Measurements from ENCODE around the gene FSIP1. TPM values are rescaled to one million over a fixed set of nuclear protein-coding genes. Genes with fewer than 3 reads are reported as not detected.

FSIP1 gene
- total and polyA plus RNA-seq, 2 donors from 2014 or later = 0.75 to 2.4 TPM

GRCh38 chr15:39581242-39581792 is 201.3 kb downstream of the FSIP1 start:
- Histone ChIP-seq H3K4me3 (ENCODE audit: low read length in 3 of 3) (peak overlapping the region; percentile 71 to 89 (median 86)), H3K4me1 (ENCODE audit: control insufficient read depth in 2 of 3, insufficient read depth in 2 of 3, low read depth in 1 of 3, low read length in 3 of 3) (peaks cover 4 to 31% (median 23%) of the 10 kb centered on the region in 3 donors), H3K27me3 (ENCODE audit: control insufficient read depth, insufficient read depth, low read length) (no peaks in the 10 kb centered on the region), H3K36me3 (ENCODE audit: control insufficient read depth in 2 of 3, insufficient read depth in 3 of 3, low read length in 3 of 3) (peaks cover 17 to 45% (median 22%) of the 10 kb centered on the region in 3 donors), H3K27ac (ENCODE audit: low read depth in 2 of 2, low read length in 2 of 2) (peak overlapping the region; percentile 88 to 91), H3K9ac (ENCODE audit: low read length in 3 of 3) (peak overlapping the region; percentile 65 to 91 (median 77)), H3K9me3 (ENCODE audit: control insufficient read depth in 2 of 3, insufficient read depth in 1 of 3, low read length in 3 of 3) (no peaks in the 10 kb centered on the region)
- no peak for FAIRE-seq
- intact Hi-C loops (cut with DNase I) = loop anchor here (10.0 kb wide), 1 partner anchor 877 kb away; no protein-coding TSS in a partner anchor
- no peak for DNase-seq
- no peak for TF ChIP-seq CTCF (IDR thresholded peaks at IDR 0.05; ENCODE audit: borderline replicate concordance, extremely low read depth, insufficient read depth)

DNA sequence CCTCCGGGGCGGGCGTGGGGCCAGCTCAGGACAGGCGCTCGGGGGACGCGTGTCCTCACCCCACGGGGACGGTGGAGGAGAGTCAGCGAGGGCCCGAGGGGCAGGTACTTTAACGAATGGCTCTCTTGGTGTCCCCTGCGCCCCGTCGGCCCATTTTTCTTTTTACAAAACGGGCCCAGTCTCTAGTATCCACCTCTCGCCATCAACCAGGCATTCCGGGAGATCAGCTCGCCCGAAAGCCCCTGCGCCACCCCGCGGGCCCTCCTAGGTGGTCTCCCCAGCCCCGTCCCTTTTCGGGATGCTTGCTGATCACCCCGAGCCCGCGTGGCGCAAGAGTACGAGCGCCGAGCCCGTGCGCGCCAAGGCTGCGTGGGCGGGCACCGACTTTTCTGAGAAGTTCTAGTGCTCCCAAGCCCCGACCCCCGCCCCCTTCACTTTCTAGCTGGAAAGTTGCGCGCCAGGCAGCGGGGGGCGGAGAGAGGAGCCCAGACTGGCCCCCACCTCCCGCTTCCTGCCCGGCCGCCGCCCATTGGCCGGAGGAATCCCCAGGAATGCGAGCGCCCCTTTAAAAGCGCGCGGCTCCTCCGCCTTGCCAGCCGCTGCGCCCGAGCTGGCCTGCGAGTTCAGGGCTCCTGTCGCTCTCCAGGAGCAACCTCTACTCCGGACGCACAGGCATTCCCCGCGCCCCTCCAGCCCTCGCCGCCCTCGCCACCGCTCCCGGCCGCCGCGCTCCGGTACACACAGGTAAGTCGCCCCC is 202.0 kb downstream of the FSIP1 start, which contains the start of gene THBS1:
TSS of gene THBS1 (plus strand) at position 595 of the 757 bp plus-strand sequence. CDS start 779 bp downstream, outside the sequence.
- DNase-seq (peak; percentile 92 to 98 (median 95)), FAIRE-seq (no peak)
- peak; percentile 9 for TF ChIP-seq CTCF (IDR thresholded peaks at IDR 0.05; ENCODE audit: borderline replicate concordance, extremely low read depth, insufficient read depth)
- peaks cover 4 to 31% (median 19%) of the 10 kb centered on the region in 3 donors for H3K4me1 ChIP-seq (ENCODE audit: control insufficient read depth in 2 of 3, insufficient read depth in 2 of 3, low read depth in 1 of 3, low read length in 3 of 3)
- intact Hi-C loops (cut with DNase I) = loop anchor here (10.0 kb wide), 1 partner anchor 876 kb away; no protein-coding TSS in a partner anchor
- H3K36me3 ChIP-seq (ENCODE audit: control insufficient read depth in 2 of 3, insufficient read depth in 3 of 3, low read length in 3 of 3) = peaks cover 11 to 39% (median 20%) of the 10 kb centered on the region in 3 donors
- H3K9me3 ChIP-seq (ENCODE audit: control insufficient read depth in 2 of 3, insufficient read depth in 1 of 3, low read length in 3 of 3) = no peaks in the 10 kb centered on the region
- peak within 1 kb of the TSS; percentile 65 to 91 (median 77) for H3K9ac ChIP-seq (ENCODE audit: low read length in 3 of 3)
- H3K27me3 ChIP-seq (ENCODE audit: control insufficient read depth, insufficient read depth, low read length) = no peaks in the 10 kb centered on the region
- peak within 1 kb of the TSS; percentile 73 to 89 (median 86) for H3K4me3 ChIP-seq (ENCODE audit: low read length in 3 of 3)
- H3K27ac ChIP-seq (ENCODE audit: low read depth in 2 of 2, low read length in 2 of 2) = peak within 1 kb of the TSS; percentile 88 to 91

DNA sequence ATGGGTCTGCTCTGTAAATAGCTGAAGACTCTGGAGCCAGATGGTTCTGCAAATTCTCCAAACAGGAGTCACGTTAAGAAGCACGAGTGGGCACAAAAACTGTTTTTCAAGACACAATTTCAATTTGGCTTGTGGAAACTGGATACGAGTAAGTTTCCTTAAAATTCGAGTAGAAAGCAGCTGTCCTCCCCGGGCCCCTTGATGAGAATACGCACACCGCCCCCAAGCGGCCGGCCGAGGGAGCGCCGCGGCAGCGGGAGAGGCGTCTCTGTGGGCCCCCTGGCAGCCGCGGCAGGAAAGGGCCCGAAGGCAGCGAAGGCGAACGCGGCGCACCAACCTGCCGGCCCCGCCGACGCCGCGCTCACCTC is 202.5 kb downstream of the FSIP1 start:
- Histone ChIP-seq H3K36me3 (ENCODE audit: control insufficient read depth in 2 of 3, insufficient read depth in 3 of 3, low read length in 3 of 3) (peaks cover 7 to 33% (median 14%) of the 10 kb centered on the region in 3 donors), H3K4me3 (ENCODE audit: low read length in 3 of 3) (peak overlapping the region; percentile 73 to 89 (median 74)), H3K4me1 (ENCODE audit: control insufficient read depth in 2 of 3, insufficient read depth in 2 of 3, low read depth in 1 of 3, low read length in 3 of 3) (peaks cover 2 to 26% (median 14%) of the 10 kb centered on the region in 3 donors), H3K27me3 (ENCODE audit: control insufficient read depth, insufficient read depth, low read length) (no peaks in the 10 kb centered on the region), H3K27ac (ENCODE audit: low read depth in 2 of 2, low read length in 2 of 2) (peak overlapping the region; percentile 88 to 91), H3K9me3 (ENCODE audit: control insufficient read depth in 2 of 3, insufficient read depth in 1 of 3, low read length in 3 of 3) (no peaks in the 10 kb centered on the region), H3K9ac (ENCODE audit: low read length in 3 of 3) (peak overlapping the region; percentile 20 to 65 (median 24))
- peak; percentile 96 to 98 (median 96) for DNase-seq
- TF ChIP-seq CTCF (IDR thresholded peaks at IDR 0.05; ENCODE audit: borderline replicate concordance, extremely low read depth, insufficient read depth) = peak; percentile 90
- FAIRE-seq = no peak
- intact Hi-C loops (cut with DNase I) = loop anchor here (10.0 kb wide), 1 partner anchor 875 kb away; no protein-coding TSS in a partner anchor
